SU-DHL-6 (cell line): Measurements from ENCODE around the gene C1QB.

Experiments used
- EZH2phosphoT487 ChIP-seq: fragments of 200-600 bp; sonication (generic), shearing (Covaris generic); conservative IDR thresholded peaks from 2 replicates; pipeline ENCODE4 v1.6.1; 2018; ENCODE audit warnings: mild to moderate bottlenecking, antibody characterized with exemption, low read length, moderate library complexity, mixed read lengths
- TF ChIP-seq, protein P1 (sequence below): fragments of 200-600 bp; sonication (generic); IDR thresholded peaks from one replicate; pipeline ENCODE4 v1.5.1; 2017; ENCODE audit warnings: antibody characterized with exemption, mild to moderate bottlenecking, low read length, moderate library complexity; ENCODE audit not compliant: insufficient read depth, poor library complexity, severe bottlenecking

DNA sequence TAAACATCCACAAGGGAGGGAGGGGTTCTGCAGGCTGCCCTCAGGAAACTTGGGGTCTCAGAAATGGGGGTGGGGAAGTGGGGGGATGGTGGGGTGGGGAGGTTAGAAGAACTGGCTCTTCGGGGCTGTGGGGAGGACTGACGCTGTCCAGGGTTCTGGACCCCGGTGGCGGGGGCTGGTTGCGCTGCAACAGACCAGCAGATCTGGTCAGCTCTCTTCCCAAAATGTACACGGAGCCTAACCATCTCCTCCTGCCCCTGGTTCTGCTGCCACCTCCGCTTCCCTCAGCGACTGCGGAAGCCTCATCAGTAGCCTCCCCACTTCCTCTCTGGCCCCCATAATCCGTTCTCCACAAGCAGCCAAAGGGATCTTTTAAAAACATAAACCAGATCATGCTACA is 45.9 kb upstream of the C1QB start:
- TF ChIP-seq, protein P1, sequence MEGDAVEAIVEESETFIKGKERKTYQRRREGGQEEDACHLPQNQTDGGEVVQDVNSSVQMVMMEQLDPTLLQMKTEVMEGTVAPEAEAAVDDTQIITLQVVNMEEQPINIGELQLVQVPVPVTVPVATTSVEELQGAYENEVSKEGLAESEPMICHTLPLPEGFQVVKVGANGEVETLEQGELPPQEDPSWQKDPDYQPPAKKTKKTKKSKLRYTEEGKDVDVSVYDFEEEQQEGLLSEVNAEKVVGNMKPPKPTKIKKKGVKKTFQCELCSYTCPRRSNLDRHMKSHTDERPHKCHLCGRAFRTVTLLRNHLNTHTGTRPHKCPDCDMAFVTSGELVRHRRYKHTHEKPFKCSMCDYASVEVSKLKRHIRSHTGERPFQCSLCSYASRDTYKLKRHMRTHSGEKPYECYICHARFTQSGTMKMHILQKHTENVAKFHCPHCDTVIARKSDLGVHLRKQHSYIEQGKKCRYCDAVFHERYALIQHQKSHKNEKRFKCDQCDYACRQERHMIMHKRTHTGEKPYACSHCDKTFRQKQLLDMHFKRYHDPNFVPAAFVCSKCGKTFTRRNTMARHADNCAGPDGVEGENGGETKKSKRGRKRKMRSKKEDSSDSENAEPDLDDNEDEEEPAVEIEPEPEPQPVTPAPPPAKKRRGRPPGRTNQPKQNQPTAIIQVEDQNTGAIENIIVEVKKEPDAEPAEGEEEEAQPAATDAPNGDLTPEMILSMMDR = no peak
- TF ChIP-seq EZH2phosphoT487 = no peak
